Astrocyte of the spinal cord (primary cell): Measurements from ENCODE around the gene RCAN1.

Experiments used
- DNase-seq: peaks from one replicate; pipeline ENCODE4 v3.0.0; 2011; ENCODE audit warnings: low read depth, low spot score
- H3K4me3 ChIP-seq: 2 replicates; pipeline ENCODE4 v1.5.1; 2011; ENCODE audit warnings: low read depth, mild to moderate bottlenecking, low read length, moderate library complexity
- in situ Hi-C: cut with HindIII; loops from 2 replicates; pipeline ENCODE4 v1.10.0; 2017; ENCODE audit warnings: low sequenced_read_pairs
- TF ChIP-seq, protein P1 (sequence below): IDR thresholded peaks from 2 replicates; pipeline ENCODE4 v1.5.1; 2012; ENCODE audit warnings: low read depth, mild to moderate bottlenecking, low read length, inconsistent platforms

The RCAN1 gene

GRCh38 chr21:34625030-34625593 is 10.2 kb upstream of the RCAN1 start:
- TF ChIP-seq, protein P1, sequence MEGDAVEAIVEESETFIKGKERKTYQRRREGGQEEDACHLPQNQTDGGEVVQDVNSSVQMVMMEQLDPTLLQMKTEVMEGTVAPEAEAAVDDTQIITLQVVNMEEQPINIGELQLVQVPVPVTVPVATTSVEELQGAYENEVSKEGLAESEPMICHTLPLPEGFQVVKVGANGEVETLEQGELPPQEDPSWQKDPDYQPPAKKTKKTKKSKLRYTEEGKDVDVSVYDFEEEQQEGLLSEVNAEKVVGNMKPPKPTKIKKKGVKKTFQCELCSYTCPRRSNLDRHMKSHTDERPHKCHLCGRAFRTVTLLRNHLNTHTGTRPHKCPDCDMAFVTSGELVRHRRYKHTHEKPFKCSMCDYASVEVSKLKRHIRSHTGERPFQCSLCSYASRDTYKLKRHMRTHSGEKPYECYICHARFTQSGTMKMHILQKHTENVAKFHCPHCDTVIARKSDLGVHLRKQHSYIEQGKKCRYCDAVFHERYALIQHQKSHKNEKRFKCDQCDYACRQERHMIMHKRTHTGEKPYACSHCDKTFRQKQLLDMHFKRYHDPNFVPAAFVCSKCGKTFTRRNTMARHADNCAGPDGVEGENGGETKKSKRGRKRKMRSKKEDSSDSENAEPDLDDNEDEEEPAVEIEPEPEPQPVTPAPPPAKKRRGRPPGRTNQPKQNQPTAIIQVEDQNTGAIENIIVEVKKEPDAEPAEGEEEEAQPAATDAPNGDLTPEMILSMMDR: no peak
- DNase-seq: no peak
- no peak overlapping the region for H3K4me3 ChIP-seq
- in situ Hi-C loops: no loop called here

- no peak overlapping the region for H3K4me3 ChIP-seq
- in situ Hi-C loops: no loop called here
- TF ChIP-seq, protein P1: no peak
- no peak for DNase-seq
Observed at GRCh38 chr21:34623516-34623915, 8.6 kb upstream of the RCAN1 start.

GRCh38 chr21:34621434-34622350 is 6.8 kb upstream of the RCAN1 start:
- TF ChIP-seq, protein P1: no peak
- H3K4me3 ChIP-seq: no peak overlapping the region
- no peak for DNase-seq
- in situ Hi-C loops: no loop called here

GRCh38 chr21:34619841-34620665 is 5.1 kb upstream of the RCAN1 start:
- in situ Hi-C loops: no loop called here
- H3K4me3 ChIP-seq: no peak overlapping the region
- DNase-seq: no peak
- TF ChIP-seq, protein P1: no peak

DNA sequence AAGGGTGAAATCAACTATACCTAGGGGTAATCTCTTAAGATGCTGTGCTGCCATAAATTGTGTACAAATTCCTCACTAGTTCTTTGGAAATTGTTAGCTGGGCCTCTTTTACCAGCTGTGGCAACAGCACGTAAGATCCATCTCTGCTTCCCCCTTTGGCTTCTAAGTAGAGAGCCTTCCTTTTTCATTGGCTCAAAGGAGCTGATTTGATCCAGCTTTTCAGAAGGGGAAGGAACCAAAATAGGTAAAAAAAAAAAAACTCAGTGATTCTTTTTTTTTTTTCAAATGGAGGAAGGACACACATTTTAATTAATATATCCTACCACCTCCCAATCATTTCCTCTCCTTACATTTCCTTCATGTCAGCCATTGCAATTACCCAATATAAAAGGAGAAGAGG is 4.0 kb upstream of the RCAN1 start:
- TF ChIP-seq, protein P1: no peak
- no peak overlapping the region for H3K4me3 ChIP-seq
- in situ Hi-C loops: no loop called here
- DNase-seq: no peak

- H3K4me3 ChIP-seq: no peak overlapping the region
- no peak for DNase-seq
- in situ Hi-C loops: no loop called here
- TF ChIP-seq, protein P1: no peak
Observed at GRCh38 chr21:34617753-34618339, 2.9 kb upstream of the RCAN1 start.
